ACHN (cell line): ENCODE results near the gene REP15.
"Not testable (repeated sequence)": the region's sequence is repeated elsewhere in the genome, so short reads cannot be mapped to it uniquely, and the experiment has no call there.

ENCODE experiments used
- DNase-seq: peaks from one replicate; pipeline ENCODE4 v3.0.0-alpha.2; 2015
- in situ Hi-C: cut with HindIII; loops from 2 replicates; pipeline ENCODE4 v1.10.0; 2017; ENCODE audit warnings: low sequenced_read_pairs, low pct_ligation_motif_present, low pct_unique_long_range_greater_than_20kb

REP15 gene

DNA sequence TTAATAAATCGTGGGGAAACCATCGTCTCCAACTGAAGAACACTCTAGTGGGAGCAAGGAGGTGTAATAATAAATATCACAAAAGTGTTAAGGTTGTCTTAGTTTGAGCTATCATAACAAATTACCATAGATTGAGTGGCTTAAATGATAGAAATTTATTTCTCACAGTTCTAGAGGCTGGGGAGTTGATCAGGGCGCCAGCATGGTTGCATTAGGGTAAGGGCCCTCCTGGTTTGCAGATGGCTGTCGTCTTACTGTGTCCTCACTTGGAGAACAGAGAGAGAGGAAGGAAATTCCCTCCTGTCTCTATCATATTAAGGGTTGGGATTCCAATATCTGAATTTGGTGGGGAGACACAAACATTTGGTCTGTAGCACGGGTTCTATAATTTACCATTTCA, 47.4 kb downstream of the REP15 start:
- in situ Hi-C loops = loop anchor here (25.0 kb wide), 1 partner anchor 194 kb away; no protein-coding TSS in a partner anchor

DNA sequence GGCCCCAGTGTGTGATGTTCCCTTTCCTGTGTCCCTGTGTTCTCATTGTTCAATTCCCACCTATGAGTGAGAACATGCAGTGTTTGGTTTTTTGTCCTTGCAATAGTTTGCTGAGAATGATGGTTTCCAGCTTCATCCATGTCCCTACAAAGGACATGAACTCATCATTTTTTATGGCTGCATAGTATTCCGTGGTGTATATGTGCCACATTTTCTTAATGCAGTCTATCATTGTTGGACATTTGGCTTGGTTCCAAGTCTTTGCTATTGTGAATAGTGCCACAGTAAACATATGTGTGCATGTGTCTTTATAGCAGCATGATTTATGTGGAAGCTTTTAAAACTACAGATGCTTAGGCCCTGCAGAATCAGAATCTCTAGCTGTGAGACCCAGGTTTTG, 49.5 kb downstream of the REP15 start:
- in situ Hi-C loops = loop anchor here (25.0 kb wide), 1 partner anchor 192 kb away; no protein-coding TSS in a partner anchor
- DNase-seq = not testable (repeated sequence)

More for the DNA sequence above, 47.4 kb downstream of the REP15 start:
- no peak for DNase-seq
